GM13977 (cell line): ENCODE measurements around the gene SIRPG.

Source experiments
- DNase-seq: peaks from one replicate; pipeline ENCODE4 v3.0.0; 2012; ENCODE audit warnings: low spot score
- in situ Hi-C: fragments of 300-500 bp; cut with MboI; formaldehyde crosslinking; loops from one replicate; pipeline ENCODE4 v1.12.0; 2022; ENCODE audit warnings: low sequenced_read_pairs, low pct_unique_long_range_greater_than_20kb, mixed read lengths, inconsistent platforms; ENCODE audit not compliant: unreplicated experiment
- TF ChIP-seq, protein P1 (sequence below): IDR thresholded peaks from 2 replicates; pipeline ENCODE4 v1.5.1; 2012; ENCODE audit warnings: mild to moderate bottlenecking, control low read depth; ENCODE audit not compliant: insufficient read depth; ENCODE audit errors: extremely low read depth, missing control alignments

Gene SIRPG

DNA sequence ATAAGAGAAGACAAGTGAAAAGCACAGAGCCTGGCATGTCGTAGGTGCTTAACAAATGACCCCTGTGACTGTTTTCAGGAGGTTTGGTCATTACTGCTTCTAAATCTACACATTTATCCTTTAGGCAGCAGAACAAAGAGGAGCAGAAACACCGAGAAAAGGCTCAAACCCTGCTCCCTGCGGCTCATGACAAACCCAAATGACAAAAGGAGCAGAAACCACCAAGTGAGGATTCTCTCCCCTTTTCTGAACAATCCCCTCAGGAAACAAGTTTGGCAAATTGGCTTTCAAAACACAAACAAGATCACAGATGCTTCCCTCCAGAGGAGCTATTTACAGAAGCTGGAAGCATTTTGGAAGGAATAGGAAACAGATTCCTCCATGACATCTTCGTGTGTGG lies 15.8 kb upstream of the SIRPG start:
- in situ Hi-C loops, result no loop called here
- no peak for DNase-seq
- TF ChIP-seq, protein P1, sequence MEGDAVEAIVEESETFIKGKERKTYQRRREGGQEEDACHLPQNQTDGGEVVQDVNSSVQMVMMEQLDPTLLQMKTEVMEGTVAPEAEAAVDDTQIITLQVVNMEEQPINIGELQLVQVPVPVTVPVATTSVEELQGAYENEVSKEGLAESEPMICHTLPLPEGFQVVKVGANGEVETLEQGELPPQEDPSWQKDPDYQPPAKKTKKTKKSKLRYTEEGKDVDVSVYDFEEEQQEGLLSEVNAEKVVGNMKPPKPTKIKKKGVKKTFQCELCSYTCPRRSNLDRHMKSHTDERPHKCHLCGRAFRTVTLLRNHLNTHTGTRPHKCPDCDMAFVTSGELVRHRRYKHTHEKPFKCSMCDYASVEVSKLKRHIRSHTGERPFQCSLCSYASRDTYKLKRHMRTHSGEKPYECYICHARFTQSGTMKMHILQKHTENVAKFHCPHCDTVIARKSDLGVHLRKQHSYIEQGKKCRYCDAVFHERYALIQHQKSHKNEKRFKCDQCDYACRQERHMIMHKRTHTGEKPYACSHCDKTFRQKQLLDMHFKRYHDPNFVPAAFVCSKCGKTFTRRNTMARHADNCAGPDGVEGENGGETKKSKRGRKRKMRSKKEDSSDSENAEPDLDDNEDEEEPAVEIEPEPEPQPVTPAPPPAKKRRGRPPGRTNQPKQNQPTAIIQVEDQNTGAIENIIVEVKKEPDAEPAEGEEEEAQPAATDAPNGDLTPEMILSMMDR, result no peak

DNA sequence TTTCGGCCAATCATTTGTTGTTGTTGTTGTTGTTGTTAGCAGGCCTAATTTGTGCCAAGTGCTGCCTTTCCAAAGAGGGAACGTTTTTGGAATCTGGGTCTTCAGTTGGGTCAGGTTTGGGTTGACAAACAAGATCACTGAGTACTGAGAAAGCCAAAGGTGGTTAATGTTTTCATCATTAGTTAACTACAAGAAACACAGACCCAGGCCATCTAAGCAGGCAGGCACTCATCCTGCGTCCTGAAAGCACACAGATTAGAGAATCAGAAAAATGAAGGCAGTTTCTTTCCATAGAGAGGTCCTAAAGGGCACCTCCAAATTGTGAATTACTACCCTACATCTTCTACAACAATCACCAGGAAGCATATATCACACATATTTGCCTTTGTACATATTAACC lies 15.1 kb upstream of the SIRPG start:
- in situ Hi-C loops, result no loop called here
- TF ChIP-seq, protein P1, result no peak
- DNase-seq, result no peak

DNA sequence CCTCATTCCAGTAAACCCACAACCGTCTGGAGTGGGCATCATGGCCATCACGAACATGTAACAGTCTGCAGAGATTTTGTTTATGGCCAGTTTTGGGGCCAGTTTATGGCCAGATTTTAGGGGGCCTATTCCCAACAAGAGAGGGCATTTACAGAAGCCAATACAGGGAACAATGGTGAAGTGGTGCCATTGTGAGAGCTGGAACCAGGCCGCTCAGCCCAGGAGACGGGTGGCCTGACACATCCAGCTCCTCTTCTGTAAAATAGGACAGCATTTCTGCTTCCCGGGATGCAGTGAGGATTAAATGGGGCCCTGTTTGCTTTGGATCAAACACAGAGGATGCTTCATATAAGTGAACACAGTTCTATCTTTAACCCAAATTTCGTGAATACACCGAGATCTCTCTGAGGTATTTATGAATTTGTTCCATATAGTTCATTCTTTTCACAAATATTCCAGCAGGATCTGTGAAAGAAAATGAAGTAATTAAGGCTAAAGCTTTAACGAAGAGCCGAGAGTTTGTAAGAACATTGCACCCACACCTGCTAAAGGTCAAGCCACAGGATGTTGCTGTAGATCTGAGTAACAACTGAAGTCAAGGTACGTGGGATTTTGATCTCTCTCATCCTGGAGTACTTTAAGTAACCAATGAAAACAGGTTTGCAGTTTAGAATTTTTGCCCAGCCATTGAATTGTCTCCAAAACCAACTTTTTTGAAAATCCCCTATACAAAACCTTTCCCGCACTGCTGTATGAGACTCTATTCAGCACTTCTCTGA lies 14.5 kb upstream of the SIRPG start:
- TF ChIP-seq, protein P1, result no peak
- in situ Hi-C loops, result no loop called here

DNA sequence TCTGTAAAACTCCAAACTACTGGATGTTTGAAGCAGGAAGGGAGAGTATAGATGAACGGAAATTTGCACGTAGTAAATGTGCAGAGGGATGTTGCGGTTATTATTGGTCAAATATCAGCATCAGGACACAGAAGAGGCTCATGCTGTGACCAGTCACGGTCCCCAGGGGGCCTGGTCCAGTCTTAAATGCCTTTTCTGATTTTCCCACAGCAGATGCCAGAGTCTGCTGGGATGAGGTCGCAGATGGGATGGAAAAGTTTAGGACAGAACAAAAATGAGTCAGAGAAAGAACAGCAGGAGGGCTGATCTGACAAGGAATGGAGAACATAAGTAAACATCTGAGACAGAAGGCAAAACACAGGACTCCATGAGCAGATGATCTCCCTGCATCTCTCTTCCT lies 11.7 kb upstream of the SIRPG start:
- in situ Hi-C loops, result no loop called here
- DNase-seq, result no peak
- TF ChIP-seq, protein P1, result no peak

More for the DNA sequence above, 14.5 kb upstream of the SIRPG start:
- peak; percentile 14 for DNase-seq

DNA sequence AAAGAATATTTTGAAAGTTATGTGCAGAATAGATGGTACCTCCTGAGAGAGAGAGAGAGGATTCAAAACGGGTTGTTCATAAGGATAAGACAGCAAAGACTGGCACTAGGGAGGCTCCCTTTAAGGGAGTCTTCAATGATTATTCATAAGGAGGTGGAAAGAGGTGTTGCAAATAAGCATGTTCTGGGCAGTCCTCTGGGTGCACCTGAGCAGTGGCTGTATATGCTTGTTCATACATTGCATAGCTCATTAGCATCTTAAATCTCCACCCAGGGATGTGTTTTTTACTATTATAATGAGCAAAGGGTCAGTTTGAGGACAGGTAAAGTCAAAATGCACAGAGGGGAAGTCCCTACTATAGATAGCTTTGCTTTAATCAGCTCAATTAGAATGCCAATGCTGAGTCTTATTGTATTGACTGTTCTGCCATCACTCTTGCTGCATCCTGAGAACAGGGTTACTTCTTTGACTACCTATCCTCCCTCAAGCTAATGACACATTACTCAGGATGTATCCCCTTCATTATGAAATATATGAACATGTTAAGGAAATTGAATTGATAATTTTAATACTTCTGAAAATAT lies 10.0 kb upstream of the SIRPG start:
- TF ChIP-seq, protein P1, result no peak
- in situ Hi-C loops, result no loop called here
- no peak for DNase-seq

DNA sequence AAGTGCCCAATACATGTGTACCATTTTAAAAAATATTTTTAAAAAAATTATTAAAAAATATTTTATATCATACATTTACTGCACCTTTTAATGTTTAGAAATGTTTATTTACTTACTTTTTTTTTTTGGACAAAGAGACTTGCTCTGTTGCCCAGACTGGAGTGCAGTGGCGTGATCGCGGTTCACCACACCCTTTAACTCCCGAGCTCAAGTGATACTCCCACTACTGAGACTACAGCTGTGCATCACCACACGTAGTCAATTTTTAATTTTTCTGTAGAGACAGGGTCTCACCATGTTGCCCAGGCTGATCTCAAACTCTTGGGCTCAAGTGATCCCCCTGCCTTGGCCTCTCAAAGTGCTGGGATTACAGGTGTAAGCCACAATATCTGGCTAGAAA lies 9.2 kb upstream of the SIRPG start:
- TF ChIP-seq, protein P1, result no peak
- DNase-seq, result no peak
- in situ Hi-C loops, result no loop called here
